Measurements from ENCODE around the gene MYO1B. TPM values are rescaled to one million over a fixed set of nuclear protein-coding genes. Genes with fewer than 3 reads are reported as not detected.

Gene MYO1B
- total RNA-seq, 1 donor: 0.73 TPM

DNA sequence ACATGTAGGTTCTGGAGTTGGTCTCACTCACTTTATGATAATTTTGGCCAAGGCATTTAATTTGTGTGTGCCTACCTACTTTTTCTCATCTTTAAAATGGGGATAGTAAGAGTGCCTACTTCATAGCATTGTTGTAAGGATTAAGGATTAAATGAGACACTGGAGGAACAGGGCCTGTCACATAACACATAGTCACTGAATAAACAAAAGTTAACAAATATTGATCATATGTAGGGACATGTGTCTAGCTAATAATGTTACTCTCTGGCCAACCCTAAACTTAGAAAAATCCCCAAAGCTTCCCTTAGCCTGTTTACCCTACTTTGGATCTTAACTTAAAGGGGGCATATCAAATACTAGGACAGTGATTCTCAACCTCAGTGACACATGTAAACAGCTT, 169.9 kb downstream of the MYO1B start:
- H3K27me3 ChIP-seq (ENCODE audit: insufficient read depth, low read length): no peaks in the 10 kb centered on the region
- no peaks in the 10 kb centered on the region for H3K9me3 ChIP-seq (ENCODE audit: low read depth, low read length)
- H3K4me1 ChIP-seq (ENCODE audit: insufficient read depth, low read length): no peaks in the 10 kb centered on the region
- H3K4me3 ChIP-seq (ENCODE audit: low read length): no peak overlapping the region

DNA sequence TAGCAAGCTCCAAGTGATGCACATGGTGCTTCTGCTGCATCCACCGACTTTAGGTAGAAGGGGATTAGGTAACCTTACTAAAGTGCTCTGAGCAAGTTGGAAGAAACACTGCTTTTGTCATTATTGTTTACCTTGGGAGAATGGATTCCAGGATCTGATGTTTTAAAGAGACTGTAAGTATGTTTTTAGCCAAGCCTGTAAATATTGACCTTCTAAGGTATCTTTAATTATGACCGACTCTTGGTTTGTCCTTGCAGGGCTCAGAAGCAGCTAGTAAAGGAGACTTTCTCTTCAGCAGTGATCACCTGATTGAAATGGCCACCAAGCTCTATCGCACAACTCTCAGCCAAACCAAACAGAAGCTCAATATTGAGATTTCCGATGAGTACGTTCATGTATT, 170.7 kb downstream of the MYO1B start:
- Histone ChIP-seq H3K27me3 (ENCODE audit: insufficient read depth, low read length) (no peaks in the 10 kb centered on the region), H3K4me3 (ENCODE audit: low read length) (no peak overlapping the region), H3K4me1 (ENCODE audit: insufficient read depth, low read length) (no peaks in the 10 kb centered on the region), H3K9me3 (ENCODE audit: low read depth, low read length) (no peaks in the 10 kb centered on the region)

GRCh38 chr2:191417746-191418145, 172.5 kb downstream of the MYO1B start:
- Histone ChIP-seq H3K9me3 (ENCODE audit: low read depth, low read length) (no peaks in the 10 kb centered on the region), H3K4me3 (ENCODE audit: low read length) (no peak overlapping the region), H3K27me3 (ENCODE audit: insufficient read depth, low read length) (no peaks in the 10 kb centered on the region), H3K4me1 (ENCODE audit: insufficient read depth, low read length) (no peaks in the 10 kb centered on the region)

DNA sequence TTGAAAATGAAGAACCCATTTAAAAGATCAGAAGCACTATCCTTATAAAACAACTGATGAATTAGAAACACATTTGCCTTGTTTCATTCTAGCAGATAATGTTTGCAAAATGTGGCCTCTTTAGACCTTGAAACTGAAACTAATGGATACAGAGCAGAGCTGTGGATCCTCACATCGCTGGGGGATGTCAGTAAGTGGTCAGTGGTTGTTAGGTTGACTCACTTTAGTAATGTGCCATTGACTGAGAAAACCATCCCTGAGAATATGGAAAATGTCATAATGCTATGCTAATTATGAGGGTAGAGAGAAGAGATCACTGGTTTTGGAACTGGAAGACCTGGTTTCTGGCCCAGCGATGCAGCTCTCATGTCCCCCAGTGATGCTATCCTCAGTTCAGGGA, 176.7 kb downstream of the MYO1B start:
- H3K27me3 ChIP-seq (ENCODE audit: insufficient read depth, low read length): no peaks in the 10 kb centered on the region
- H3K4me1 ChIP-seq (ENCODE audit: insufficient read depth, low read length): no peaks in the 10 kb centered on the region

GRCh38 chr2:191427031-191427430, 181.8 kb downstream of the MYO1B start:
- Histone ChIP-seq H3K4me1 (ENCODE audit: insufficient read depth, low read length) (no peaks in the 10 kb centered on the region), H3K27me3 (ENCODE audit: insufficient read depth, low read length) (no peaks in the 10 kb centered on the region), H3K4me3 (ENCODE audit: low read length) (no peak overlapping the region), H3K9me3 (ENCODE audit: low read depth, low read length) (no peaks in the 10 kb centered on the region)

More for the DNA sequence above, 176.7 kb downstream of the MYO1B start:
- Histone ChIP-seq H3K4me3 (ENCODE audit: low read length) (no peak overlapping the region), H3K9me3 (ENCODE audit: low read depth, low read length) (no peaks in the 10 kb centered on the region)

DNA sequence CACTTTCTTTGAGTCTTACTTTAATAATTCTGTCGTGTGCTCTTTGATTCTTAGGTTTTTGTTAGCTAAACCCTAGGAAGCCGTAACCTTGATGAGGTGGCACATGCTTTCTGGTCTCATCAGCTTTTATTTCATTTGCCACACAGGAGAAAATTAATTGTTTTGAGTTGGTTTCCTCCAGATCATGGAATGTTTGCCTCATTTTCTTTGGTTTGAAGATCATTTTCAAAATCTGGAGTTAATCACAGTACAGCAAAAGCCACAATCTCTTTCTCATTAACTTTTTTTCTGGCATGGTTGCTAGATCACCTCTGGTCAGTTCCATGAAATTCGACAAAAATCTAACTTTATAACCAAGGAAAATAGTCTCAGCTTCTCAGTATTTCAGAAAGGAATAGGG, 182.9 kb downstream of the MYO1B start:
- H3K4me3 ChIP-seq (ENCODE audit: low read length): no peak overlapping the region
- H3K4me1 ChIP-seq (ENCODE audit: insufficient read depth, low read length): no peaks in the 10 kb centered on the region
- no peaks in the 10 kb centered on the region for H3K27me3 ChIP-seq (ENCODE audit: insufficient read depth, low read length)
- H3K9me3 ChIP-seq (ENCODE audit: low read depth, low read length): no peaks in the 10 kb centered on the region

GRCh38 chr2:191430476-191430875, 185.3 kb downstream of the MYO1B start:
- peaks cover 5% of the 10 kb centered on the region for H3K4me1 ChIP-seq (ENCODE audit: insufficient read depth, low read length)
- no peaks in the 10 kb centered on the region for H3K27me3 ChIP-seq (ENCODE audit: insufficient read depth, low read length)
- no peaks in the 10 kb centered on the region for H3K9me3 ChIP-seq (ENCODE audit: low read depth, low read length)
- H3K4me3 ChIP-seq (ENCODE audit: low read length): no peak overlapping the region

DNA sequence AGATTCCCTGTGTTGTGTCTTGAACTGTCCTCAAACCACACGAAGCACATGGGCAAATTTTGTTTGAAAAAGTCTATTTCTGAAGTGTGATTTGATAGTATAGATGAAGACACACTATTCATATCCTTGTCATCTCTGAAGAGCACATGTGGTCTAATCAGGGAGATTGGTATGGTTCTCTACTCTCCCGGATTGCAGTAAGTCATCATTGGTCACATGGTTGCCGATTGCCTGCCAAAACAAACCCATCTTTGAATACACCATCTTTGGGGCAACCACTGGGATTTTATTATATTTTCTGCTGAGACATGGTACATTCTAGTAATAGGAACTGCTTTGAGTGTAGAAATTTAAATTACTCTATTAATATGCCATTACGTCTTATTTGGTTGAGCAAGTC, 186.9 kb downstream of the MYO1B start:
- H3K4me1 ChIP-seq (ENCODE audit: insufficient read depth, low read length): peaks cover 18% of the 10 kb centered on the region
- H3K9me3 ChIP-seq (ENCODE audit: low read depth, low read length): no peaks in the 10 kb centered on the region
- H3K4me3 ChIP-seq (ENCODE audit: low read length): no peak overlapping the region
- H3K27me3 ChIP-seq (ENCODE audit: insufficient read depth, low read length): no peaks in the 10 kb centered on the region

DNA sequence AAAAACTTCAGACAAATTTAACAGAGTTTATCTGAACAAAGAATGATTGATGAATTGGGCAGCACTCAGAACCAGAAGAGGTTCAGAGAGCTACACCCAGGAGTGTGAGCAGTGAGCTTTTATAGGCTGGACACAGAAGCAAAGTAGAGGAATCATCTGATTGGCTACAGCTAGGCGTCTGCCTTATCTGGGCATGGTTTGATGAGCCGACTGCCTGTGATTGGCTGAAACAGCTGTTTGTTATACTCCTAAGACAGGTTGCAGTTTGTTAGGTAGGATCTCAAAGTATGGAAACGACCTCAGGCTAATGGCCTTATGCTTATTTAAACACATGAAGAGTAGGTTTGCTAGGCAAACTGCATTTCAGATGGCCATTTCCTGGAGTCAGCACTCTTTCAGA, 188.9 kb downstream of the MYO1B start:
- Histone ChIP-seq H3K4me1 (ENCODE audit: insufficient read depth, low read length) (peaks cover 30% of the 10 kb centered on the region), H3K4me3 (ENCODE audit: low read length) (no peak overlapping the region), H3K27me3 (ENCODE audit: insufficient read depth, low read length) (no peaks in the 10 kb centered on the region), H3K9me3 (ENCODE audit: low read depth, low read length) (no peaks in the 10 kb centered on the region)

DNA sequence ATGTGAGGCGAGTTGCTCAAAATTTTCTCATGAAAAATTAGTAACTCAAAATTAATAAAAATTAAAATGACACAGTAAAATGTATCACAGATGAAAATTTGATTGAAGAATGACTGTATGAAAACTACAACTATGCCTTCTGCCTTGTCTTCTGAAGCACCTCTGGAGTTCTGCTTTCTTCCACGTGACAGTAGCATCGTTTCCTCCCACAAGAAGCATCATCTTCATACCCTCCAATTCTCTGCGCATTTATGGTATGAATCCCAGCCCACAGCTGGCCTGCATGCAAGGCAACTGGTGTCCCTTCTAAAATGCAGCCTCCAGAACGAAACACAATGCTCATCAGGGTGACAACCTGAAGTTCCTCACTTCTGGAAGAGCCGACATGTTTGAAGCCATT, 189.9 kb downstream of the MYO1B start:
- peaks cover 30% of the 10 kb centered on the region for H3K4me1 ChIP-seq (ENCODE audit: insufficient read depth, low read length)
- no peak overlapping the region for H3K4me3 ChIP-seq (ENCODE audit: low read length)

GRCh38 chr2:191436368-191437055, 191.3 kb downstream of the MYO1B start:
- H3K9me3 ChIP-seq (ENCODE audit: low read depth, low read length): no peaks in the 10 kb centered on the region
- H3K27me3 ChIP-seq (ENCODE audit: insufficient read depth, low read length): no peaks in the 10 kb centered on the region
- no peak overlapping the region for H3K4me3 ChIP-seq (ENCODE audit: low read length)
- H3K4me1 ChIP-seq (ENCODE audit: insufficient read depth, low read length): peaks cover 30% of the 10 kb centered on the region

More for the DNA sequence above, 189.9 kb downstream of the MYO1B start:
- no peaks in the 10 kb centered on the region for H3K9me3 ChIP-seq (ENCODE audit: low read depth, low read length)
- no peaks in the 10 kb centered on the region for H3K27me3 ChIP-seq (ENCODE audit: insufficient read depth, low read length)

- Histone ChIP-seq H3K4me1 (ENCODE audit: insufficient read depth, low read length) (peaks cover 30% of the 10 kb centered on the region), H3K27me3 (ENCODE audit: insufficient read depth, low read length) (no peaks in the 10 kb centered on the region), H3K4me3 (ENCODE audit: low read length) (no peak overlapping the region), H3K9me3 (ENCODE audit: low read depth, low read length) (no peaks in the 10 kb centered on the region)
Measured at GRCh38 chr2:191439481-191439880, 194.3 kb downstream of the MYO1B start.

DNA sequence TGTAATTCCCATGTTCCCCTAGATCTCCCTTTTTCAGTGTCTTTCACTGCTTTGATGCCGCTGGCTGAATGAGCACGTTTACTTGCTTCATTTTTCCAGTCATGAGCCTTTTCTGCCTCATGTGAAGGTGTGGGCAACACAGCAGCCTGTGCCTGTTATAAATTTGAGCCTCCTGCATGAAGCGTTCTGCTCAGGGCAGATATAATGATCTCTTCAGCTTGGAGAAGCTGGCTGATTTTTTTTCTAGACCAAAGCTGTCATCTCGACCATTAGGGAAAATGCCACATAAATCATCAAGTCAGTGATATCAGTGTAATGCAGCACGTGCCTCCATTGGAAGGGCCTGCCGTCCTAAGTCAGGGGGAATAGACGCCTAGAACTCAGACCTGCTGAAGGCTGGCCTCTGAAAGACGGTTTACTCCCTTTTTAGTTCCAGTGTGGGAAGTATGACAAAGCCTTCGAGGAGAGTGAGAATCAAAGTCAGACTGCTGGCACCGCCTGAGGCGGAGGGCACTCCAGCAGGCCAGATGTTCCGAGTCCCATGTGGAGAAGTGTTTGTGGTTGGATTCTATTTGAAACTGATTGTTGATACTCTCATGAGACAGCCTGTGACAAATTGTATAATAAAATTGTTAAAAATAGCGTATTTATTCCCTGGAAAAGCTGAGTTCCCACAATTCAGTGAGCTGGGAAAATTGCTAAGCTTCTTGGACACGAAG, 196.5 kb downstream of the MYO1B start:
- Histone ChIP-seq H3K9me3 (ENCODE audit: low read depth, low read length) (no peaks in the 10 kb centered on the region), H3K27me3 (ENCODE audit: insufficient read depth, low read length) (no peaks in the 10 kb centered on the region), H3K4me1 (ENCODE audit: insufficient read depth, low read length) (peaks cover 16% of the 10 kb centered on the region), H3K4me3 (ENCODE audit: low read length) (no peak overlapping the region)

GRCh38 chr2:191443446-191443845, 198.2 kb downstream of the MYO1B start:
- Histone ChIP-seq H3K9me3 (ENCODE audit: low read depth, low read length) (no peaks in the 10 kb centered on the region), H3K27me3 (ENCODE audit: insufficient read depth, low read length) (no peaks in the 10 kb centered on the region)

DNA sequence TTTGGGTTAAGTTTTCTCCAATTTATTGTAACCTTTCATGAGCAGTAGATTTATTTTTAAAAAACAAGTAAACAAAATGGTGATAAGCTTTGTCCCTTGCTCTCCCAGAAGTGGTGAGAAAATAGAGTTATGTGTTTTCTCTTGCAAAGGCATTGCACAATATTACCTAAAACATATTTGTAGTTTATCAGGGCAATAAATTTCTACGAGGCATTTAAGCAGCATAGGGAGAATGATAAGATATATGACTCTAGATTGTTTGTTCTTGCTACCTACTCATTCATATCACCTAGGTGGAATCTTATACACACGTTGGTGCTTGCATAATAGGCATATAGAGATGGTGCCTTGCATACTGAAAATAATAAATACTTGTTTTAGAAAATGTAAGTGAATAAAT, 201.7 kb downstream of the MYO1B start:
- Histone ChIP-seq H3K9me3 (ENCODE audit: low read depth, low read length) (no peaks in the 10 kb centered on the region), H3K4me3 (ENCODE audit: low read length) (no peak overlapping the region), H3K27me3 (ENCODE audit: insufficient read depth, low read length) (no peaks in the 10 kb centered on the region), H3K4me1 (ENCODE audit: insufficient read depth, low read length) (no peaks in the 10 kb centered on the region)

More at GRCh38 chr2:191443446-191443845, 198.2 kb downstream of the MYO1B start:
- Histone ChIP-seq H3K4me3 (ENCODE audit: low read length) (no peak overlapping the region), H3K4me1 (ENCODE audit: insufficient read depth, low read length) (no peaks in the 10 kb centered on the region)

GRCh38 chr2:191451116-191451515, 205.9 kb downstream of the MYO1B start:
- H3K4me1 ChIP-seq (ENCODE audit: insufficient read depth, low read length): no peaks in the 10 kb centered on the region
- H3K4me3 ChIP-seq (ENCODE audit: low read length): no peak overlapping the region
- no peaks in the 10 kb centered on the region for H3K9me3 ChIP-seq (ENCODE audit: low read depth, low read length)
- no peaks in the 10 kb centered on the region for H3K27me3 ChIP-seq (ENCODE audit: insufficient read depth, low read length)

Measured in mononuclear cell (primary cell).